Measurements from ENCODE around the gene WDR38.

DNA sequence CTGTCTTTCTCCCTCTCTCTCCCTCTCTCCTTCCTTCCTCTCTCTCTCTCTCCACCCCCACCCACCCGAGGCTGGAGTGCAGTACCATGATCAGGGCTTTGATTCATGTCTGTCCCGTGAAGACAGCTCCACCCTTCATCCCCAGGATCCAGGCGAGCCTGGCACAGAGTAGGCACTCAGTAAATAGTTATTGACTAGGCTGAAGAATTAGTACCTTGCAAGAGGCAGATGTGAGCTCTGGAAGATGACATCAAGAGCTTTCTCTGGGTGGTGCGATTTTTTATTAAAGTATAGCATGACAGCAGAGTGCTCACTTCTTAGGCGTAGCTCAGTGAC is 24.0 kb upstream of the WDR38 start:
- TF ChIP-seq, protein P1, sequence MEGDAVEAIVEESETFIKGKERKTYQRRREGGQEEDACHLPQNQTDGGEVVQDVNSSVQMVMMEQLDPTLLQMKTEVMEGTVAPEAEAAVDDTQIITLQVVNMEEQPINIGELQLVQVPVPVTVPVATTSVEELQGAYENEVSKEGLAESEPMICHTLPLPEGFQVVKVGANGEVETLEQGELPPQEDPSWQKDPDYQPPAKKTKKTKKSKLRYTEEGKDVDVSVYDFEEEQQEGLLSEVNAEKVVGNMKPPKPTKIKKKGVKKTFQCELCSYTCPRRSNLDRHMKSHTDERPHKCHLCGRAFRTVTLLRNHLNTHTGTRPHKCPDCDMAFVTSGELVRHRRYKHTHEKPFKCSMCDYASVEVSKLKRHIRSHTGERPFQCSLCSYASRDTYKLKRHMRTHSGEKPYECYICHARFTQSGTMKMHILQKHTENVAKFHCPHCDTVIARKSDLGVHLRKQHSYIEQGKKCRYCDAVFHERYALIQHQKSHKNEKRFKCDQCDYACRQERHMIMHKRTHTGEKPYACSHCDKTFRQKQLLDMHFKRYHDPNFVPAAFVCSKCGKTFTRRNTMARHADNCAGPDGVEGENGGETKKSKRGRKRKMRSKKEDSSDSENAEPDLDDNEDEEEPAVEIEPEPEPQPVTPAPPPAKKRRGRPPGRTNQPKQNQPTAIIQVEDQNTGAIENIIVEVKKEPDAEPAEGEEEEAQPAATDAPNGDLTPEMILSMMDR (conservative IDR thresholded peaks at IDR 0.05 in 1 of 2, IDR thresholded peaks at IDR 0.05 in 1 of 2; ENCODE audit: low read depth in 1 of 2, low read length in 2 of 2), result no peak
- no peak for TF ChIP-seq EZH2 (IDR thresholded peaks at IDR 0.05; ENCODE audit: low read length, missing control alignments)
